SK-N-SH (cell line): Measurements from ENCODE around the gene ELANE. TPM values are rescaled to one million over a fixed set of nuclear protein-coding genes. Genes with fewer than 3 reads are reported as not detected.

Experiments
- CTCF ChIA-PET: fragments of 300-600, 350-600 bp; formaldehyde crosslinking; extraction: SDS; loops from one replicate; lab custom pipeline; 2021; lab: Yijun Ruan, JAX
- POLR2A ChIA-PET: fragments of 350-600 bp; sonication (Branson Sonifier 250); formaldehyde crosslinking; extraction: SDS; loops from one replicate; lab custom pipeline; 2020; ENCODE audit warnings: antibody characterized with exemption, inconsistent platforms; lab: Yijun Ruan, JAX
- DNase-seq: peaks from one replicate; pipeline ENCODE4 v3.0.0; 2012
- H2AFZ ChIP-seq: fragments of 200-600 bp; sonication (generic); 2 replicates; pipeline ENCODE4 v1.8.1; 2016; ENCODE audit warnings: antibody characterized with exemption, mild to moderate bottlenecking, low read depth
- H3F3A ChIP-seq: fragments of 200-600 bp; sonication (generic); replicated peaks from 2 replicates; pipeline ENCODE3; 2016; ENCODE audit warnings: antibody characterized with exemption, mild to moderate bottlenecking; ENCODE audit not compliant: insufficient read depth
- H3K27ac ChIP-seq, 2 experiments: fragments of 200-500 bp in 1 of 2; fragments of 200-600 bp in 1 of 2; sonication (Bioruptor generic) in 1 of 2; sonication (generic), shearing (Covaris generic) in 1 of 2; 2 replicates each; pipeline versions ENCODE4 v1.5.1 to v1.6.1; 2014 to 2016; ENCODE audit warnings: low read depth in 2 of 2, inconsistent platforms in 1 of 2, low read length in 1 of 2, mild to moderate bottlenecking in 1 of 2, mixed read lengths in 1 of 2
- H3K27me3 ChIP-seq: fragments of 200-600 bp; sonication (generic), shearing (Covaris generic); 2 replicates; pipeline ENCODE4 v1.6.1; 2016; ENCODE audit warnings: mixed run types; ENCODE audit not compliant: insufficient read depth
- H3K36me3 ChIP-seq, 2 experiments: fragments of 200-500 bp in 1 of 2; fragments of 200-600 bp in 1 of 2; sonication (Bioruptor generic) in 1 of 2; sonication (generic) in 1 of 2; replicated peaks in 1 of 2; 2 replicates each; pipeline versions ENCODE3 to v1.5.1; 2014 to 2016; ENCODE audit warnings: low read length in 1 of 2, mild to moderate bottlenecking in 1 of 2; ENCODE audit not compliant: insufficient read depth in 2 of 2, control insufficient read depth in 1 of 2
- H3K4me1 ChIP-seq, 2 experiments: fragments of 200-500 bp in 1 of 2; fragments of 200-600 bp in 1 of 2; sonication (Bioruptor generic) in 1 of 2; sonication (generic), shearing (Covaris generic) in 1 of 2; 2 replicates each; pipeline versions ENCODE4 v1.5.1 to v1.6.1; 2014 to 2016; ENCODE audit warnings: low read depth in 1 of 2, low read length in 1 of 2, mixed run types in 1 of 2; ENCODE audit not compliant: insufficient read depth in 2 of 2, control insufficient read depth in 1 of 2
- H3K4me2 ChIP-seq: fragments of 200-600 bp; sonication (generic), shearing (Covaris generic); 2 replicates; pipeline ENCODE4 v1.6.1; 2017; ENCODE audit warnings: mixed run types
- H3K4me3 ChIP-seq, 2 experiments: fragments of 200-500 bp in 1 of 2; fragments of 200-600 bp in 1 of 2; sonication (Bioruptor generic) in 1 of 2; sonication (generic), shearing (Covaris generic) in 1 of 2; 2 replicates each; pipeline versions ENCODE4 v1.5.1 to v1.8.1; 2014 to 2016; ENCODE audit warnings: low read depth in 2 of 2, inconsistent platforms in 1 of 2, low read length in 1 of 2, mild to moderate bottlenecking in 1 of 2, mixed read lengths in 1 of 2, moderate library complexity in 1 of 2
- H3K79me2 ChIP-seq: fragments of 200-600 bp; sonication (generic); 2 replicates; pipeline ENCODE4 v1.8.1; 2017; ENCODE audit warnings: mild to moderate bottlenecking; ENCODE audit not compliant: insufficient read depth
- H3K9ac ChIP-seq: fragments of 200-600 bp; sonication (generic); 2 replicates; pipeline ENCODE4 v1.6.1; 2017; ENCODE audit warnings: mixed run types
- H3K9me2 ChIP-seq: fragments of 200-600 bp; sonication (generic); 2 replicates; pipeline ENCODE4 v1.6.1; 2017; ENCODE audit warnings: mixed run types
- H3K9me3 ChIP-seq: fragments of 200-600 bp; sonication (generic); 2 replicates; pipeline ENCODE4 v1.6.1; 2017; ENCODE audit warnings: mixed run types, mild to moderate bottlenecking, moderate library complexity
- H4K20me1 ChIP-seq: fragments of 200-600 bp; sonication (generic); 2 replicates; pipeline ENCODE4 v1.6.1; 2017; ENCODE audit warnings: mild to moderate bottlenecking, mixed run types; ENCODE audit not compliant: insufficient read depth
- ELF1 ChIP-seq: IDR thresholded peaks from 2 replicates; pipeline ENCODE4 v1.4.0; 2012
- FOXJ3 ChIP-seq: sonication (generic); formaldehyde crosslinking; IDR thresholded peaks from 2 replicates; pipeline ENCODE4 v1.5.1; 2020; ENCODE audit warnings: mild to moderate bottlenecking, missing genetic modification reagents
- GATA2 ChIP-seq: sonication (generic); formaldehyde crosslinking; IDR thresholded peaks from 2 replicates; pipeline ENCODE4 v1.5.0; 2020; ENCODE audit warnings: mild to moderate bottlenecking, missing genetic modification reagents
- MEF2A ChIP-seq: IDR thresholded peaks from 2 replicates; pipeline ENCODE4 v1.4.0; 2012; ENCODE audit warnings: low read depth, borderline replicate concordance
- NRF1 ChIP-seq: IDR thresholded peaks from 2 replicates; pipeline ENCODE4 v1.6.1; 2012; ENCODE audit warnings: low read depth, mild to moderate bottlenecking, low read length
- SMC3 ChIP-seq: IDR thresholded peaks from 2 replicates; pipeline ENCODE4 v1.6.1; 2012; ENCODE audit warnings: low read depth, low read length, improper control_type of control experiment
- TEAD4 ChIP-seq: IDR thresholded peaks from 2 replicates; pipeline ENCODE4 v1.4.0; 2012; ENCODE audit warnings: mild to moderate bottlenecking, borderline replicate concordance; ENCODE audit not compliant: insufficient read depth
- YY1 ChIP-seq: IDR thresholded peaks from 2 replicates; pipeline ENCODE4 v1.4.0; 2012; ENCODE audit warnings: low read depth, mild to moderate bottlenecking
- WGBS: methylation state at CpG from one replicate; pipeline ENCODE4 v1.1.6; 2017; ENCODE audit warnings: low lambda C conversion rate; 5-methylcytosine and 5-hydroxymethylcytosine counted together
- polyA plus RNA-seq, 3 experiments: library from polyadenylated mRNA; depleted of rRNA; stranded (reverse); fragments of >200 nt; gene quantifications; 2 replicates each; pipeline ENCODE4 v1.2.3, GENCODE V29; 2012
- TF ChIP-seq, protein P1 (sequence below): fragments of 150-350 bp; IDR thresholded peaks from 2 replicates; pipeline ENCODE4 v1.6.1; 2016; ENCODE audit warnings: mild to moderate bottlenecking, low read depth, low read length
- TF ChIP-seq, protein P2 (sequence below): fragments of 150-350 bp; IDR thresholded peaks from 2 replicates; pipeline ENCODE4 v1.6.1; 2017; ENCODE audit warnings: antibody characterized with exemption, low read length, low read depth, borderline replicate concordance
- TF ChIP-seq, protein P3 (sequence below): IDR thresholded peaks from 2 replicates; pipeline ENCODE4; 2012
- TF ChIP-seq, protein P4 (sequence below): IDR thresholded peaks from 2 replicates; pipeline ENCODE4 v1.4.0; 2012; ENCODE audit warnings: low read depth

Gene ELANE
- polyA plus RNA-seq, 1 of the 3 experiments (the other 2 are of a cell fraction) = not detected

DNA sequence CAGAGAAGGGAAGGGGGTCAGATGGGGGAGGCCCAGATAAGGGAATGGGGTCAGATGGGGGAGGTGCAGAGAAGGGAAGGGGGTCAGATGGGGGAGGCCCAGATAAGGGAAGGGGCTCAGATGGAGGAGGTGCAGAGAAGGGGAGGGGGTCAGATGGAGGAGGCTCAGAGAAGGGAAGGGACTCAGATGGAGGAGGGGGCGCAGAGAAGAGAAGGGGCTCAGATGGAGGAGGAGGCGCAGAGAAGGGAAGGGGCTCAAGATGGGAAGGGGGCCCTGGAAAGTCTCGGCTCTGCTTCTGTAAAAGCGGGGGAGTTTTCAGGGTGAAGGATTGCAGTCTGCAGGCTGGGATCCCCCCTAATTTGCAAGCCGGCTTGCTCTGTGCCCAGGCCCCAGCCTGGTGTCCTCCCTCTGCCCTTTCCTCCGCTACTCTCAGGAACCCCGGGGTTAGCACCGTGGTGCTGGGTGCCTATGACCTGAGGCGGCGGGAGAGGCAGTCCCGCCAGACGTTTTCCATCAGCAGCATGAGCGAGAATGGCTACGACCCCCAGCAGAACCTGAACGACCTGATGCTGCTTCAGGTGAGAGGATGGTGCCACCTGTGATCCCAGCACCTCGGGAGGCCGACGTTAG lies 22.9 kb upstream of the ELANE start:
- ChIA-PET POLR2A (no interaction called here), CTCF (no interaction called here)
- TF ChIP-seq MEF2A (no peak), GATA2 (CRISPR knock-in tag) (no peak), TEAD4 (no peak), NRF1 (no peak), ELF1 (no peak), YY1 (no peak), FOXJ3 (CRISPR knock-in tag) (no peak), SMC3 (no peak)
- TF ChIP-seq, protein P1, sequence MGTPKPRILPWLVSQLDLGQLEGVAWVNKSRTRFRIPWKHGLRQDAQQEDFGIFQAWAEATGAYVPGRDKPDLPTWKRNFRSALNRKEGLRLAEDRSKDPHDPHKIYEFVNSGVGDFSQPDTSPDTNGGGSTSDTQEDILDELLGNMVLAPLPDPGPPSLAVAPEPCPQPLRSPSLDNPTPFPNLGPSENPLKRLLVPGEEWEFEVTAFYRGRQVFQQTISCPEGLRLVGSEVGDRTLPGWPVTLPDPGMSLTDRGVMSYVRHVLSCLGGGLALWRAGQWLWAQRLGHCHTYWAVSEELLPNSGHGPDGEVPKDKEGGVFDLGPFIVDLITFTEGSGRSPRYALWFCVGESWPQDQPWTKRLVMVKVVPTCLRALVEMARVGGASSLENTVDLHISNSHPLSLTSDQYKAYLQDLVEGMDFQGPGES = no peak
- TF ChIP-seq, protein P2, sequence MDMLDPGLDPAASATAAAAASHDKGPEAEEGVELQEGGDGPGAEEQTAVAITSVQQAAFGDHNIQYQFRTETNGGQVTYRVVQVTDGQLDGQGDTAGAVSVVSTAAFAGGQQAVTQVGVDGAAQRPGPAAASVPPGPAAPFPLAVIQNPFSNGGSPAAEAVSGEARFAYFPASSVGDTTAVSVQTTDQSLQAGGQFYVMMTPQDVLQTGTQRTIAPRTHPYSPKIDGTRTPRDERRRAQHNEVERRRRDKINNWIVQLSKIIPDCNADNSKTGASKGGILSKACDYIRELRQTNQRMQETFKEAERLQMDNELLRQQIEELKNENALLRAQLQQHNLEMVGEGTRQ = no peak
- TF ChIP-seq, protein P3, sequence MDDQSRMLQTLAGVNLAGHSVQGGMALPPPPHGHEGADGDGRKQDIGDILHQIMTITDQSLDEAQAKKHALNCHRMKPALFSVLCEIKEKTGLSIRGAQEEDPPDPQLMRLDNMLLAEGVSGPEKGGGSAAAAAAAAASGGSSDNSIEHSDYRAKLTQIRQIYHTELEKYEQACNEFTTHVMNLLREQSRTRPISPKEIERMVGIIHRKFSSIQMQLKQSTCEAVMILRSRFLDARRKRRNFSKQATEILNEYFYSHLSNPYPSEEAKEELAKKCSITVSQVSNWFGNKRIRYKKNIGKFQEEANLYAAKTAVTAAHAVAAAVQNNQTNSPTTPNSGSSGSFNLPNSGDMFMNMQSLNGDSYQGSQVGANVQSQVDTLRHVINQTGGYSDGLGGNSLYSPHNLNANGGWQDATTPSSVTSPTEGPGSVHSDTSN = no peak
- TF ChIP-seq, protein P4, sequence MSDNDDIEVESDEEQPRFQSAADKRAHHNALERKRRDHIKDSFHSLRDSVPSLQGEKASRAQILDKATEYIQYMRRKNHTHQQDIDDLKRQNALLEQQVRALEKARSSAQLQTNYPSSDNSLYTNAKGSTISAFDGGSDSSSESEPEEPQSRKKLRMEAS = no peak
- no peak overlapping the region for H3K27ac ChIP-seq
- H3K9me2 ChIP-seq = no peaks in the 10 kb centered on the region
- H4K20me1 ChIP-seq = no peaks in the 10 kb centered on the region
- H3K79me2 ChIP-seq = no peaks in the 10 kb centered on the region
- peaks cover 5% of the 10 kb centered on the region for H3F3A ChIP-seq
- no peaks in the 10 kb centered on the region for H3K4me1 ChIP-seq
- no peak overlapping the region for H3K4me2 ChIP-seq
- H3K9me3 ChIP-seq = no peaks in the 10 kb centered on the region
- no peak overlapping the region for H3K4me3 ChIP-seq
- peaks cover 42% of the 10 kb centered on the region for H3K27me3 ChIP-seq
- WGBS = 50% methylated on average over 18 of the region's 18 CpGs
- H3K9ac ChIP-seq = no peak overlapping the region
- H2AFZ ChIP-seq = no peak overlapping the region
- no peak for DNase-seq
- no peaks in the 10 kb centered on the region for H3K36me3 ChIP-seq
